ENCODE measurements around the gene ESR2. TPM values are rescaled to one million over a fixed set of nuclear protein-coding genes. Genes with fewer than 3 reads are reported as not detected.

ESR2 gene
- total and polyA plus RNA-seq, 2 donors (not counting 3 experiments of a cell fraction or from before 2014, with no cell fraction given): 0.10 to 0.58 TPM

GRCh38 chr14:64081174-64081746 lies 212.9 kb downstream of the ESR2 start:
- H3K4me1 ChIP-seq (ENCODE audit: control insufficient read depth, extremely low read depth, insufficient read depth, low read length): no peaks in the 10 kb centered on the region
- H3K79me2 ChIP-seq (ENCODE audit: control insufficient read depth, insufficient read depth, low read length): no peaks in the 10 kb centered on the region
- H3K4me2 ChIP-seq (ENCODE audit: insufficient read depth, low read length): no peak overlapping the region
- intact Hi-C loops (cut with micrococcal nuclease) (no loop called here), dilution Hi-C loops (cut with MboI; ENCODE audit: extremely low pct_ligation_motif_present, low sequenced_read_pairs) (no loop called here)
- H3K36me3 ChIP-seq (ENCODE audit: control insufficient read depth in 2 of 2, extremely low read depth in 1 of 2, insufficient read depth in 2 of 2, low read length in 2 of 2): peaks cover 0 to 7% of the 10 kb centered on the region in 2 experiments
- H3K4me3 ChIP-seq (replicated peaks in 1 of 3; ENCODE audit: insufficient read depth in 1 of 3, low read depth in 1 of 3, low read length in 3 of 3): no peak overlapping the region
- H3K27me3 ChIP-seq (ENCODE audit: control insufficient read depth in 2 of 2, insufficient read depth in 2 of 2, low read length in 2 of 2): no peaks in the 10 kb centered on the region
- DNase-seq (ENCODE audit: low read depth, low spot score) (no peak), FAIRE-seq (no peak)
- BruUV-seq (replicated peaks): no TSS peak
- H3K9me3 ChIP-seq (replicated peaks; ENCODE audit: control insufficient read depth, insufficient read depth, low read length): no peaks in the 10 kb centered on the region
- H2AFZ ChIP-seq (ENCODE audit: low read depth, low read length): no peak overlapping the region
- no peak overlapping the region for H3K9ac ChIP-seq (replicated peaks; ENCODE audit: extremely low read depth, insufficient read depth, low read length)
- H3K27ac ChIP-seq (ENCODE audit: insufficient read depth, low read depth, low read length): no peak overlapping the region
- H4K20me1 ChIP-seq (replicated peaks; ENCODE audit: control insufficient read depth, extremely low read depth, insufficient read depth, low read length): no peaks in the 10 kb centered on the region
- TF ChIP-seq POLR2A (IDR thresholded peaks at IDR 0.05; ENCODE audit: low read depth, low read length) (no peak), GATA2 (IDR thresholded peaks at IDR 0.05; ENCODE audit: insufficient read depth, insufficient read length, low read depth, low read length) (no peak), FOS (IDR thresholded peaks at IDR 0.05; ENCODE audit: borderline replicate concordance, insufficient read depth, low read length) (no peak), POLR2AphosphoS5 (IDR thresholded peaks at IDR 0.05; ENCODE audit: insufficient read depth, low read depth, low read length) (no peak), MYC (IDR thresholded peaks at IDR 0.05; ENCODE audit: low read depth, low read length) (no peak), CTCF (IDR thresholded peaks at IDR 0.05; ENCODE audit: extremely low read depth in 1 of 2, insufficient read depth in 1 of 2, low read depth in 1 of 2, low read length in 2 of 2) (no peak), EZH2 (IDR thresholded peaks at IDR 0.05; ENCODE audit: borderline replicate concordance, low read depth, low read length, severe bottlenecking) (no peak), JUN (IDR thresholded peaks at IDR 0.05; ENCODE audit: borderline replicate concordance, insufficient read depth, insufficient read length, low read depth) (no peak)
- TF ChIP-seq, protein P1, sequence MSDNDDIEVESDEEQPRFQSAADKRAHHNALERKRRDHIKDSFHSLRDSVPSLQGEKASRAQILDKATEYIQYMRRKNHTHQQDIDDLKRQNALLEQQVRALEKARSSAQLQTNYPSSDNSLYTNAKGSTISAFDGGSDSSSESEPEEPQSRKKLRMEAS (IDR thresholded peaks at IDR 0.05; ENCODE audit: insufficient read depth, insufficient read length): no peak
- POLR2A ChIA-PET: no interaction called here
- H3K9me1 ChIP-seq (replicated peaks; ENCODE audit: control insufficient read depth, extremely low read depth, insufficient read depth, low read length): no peaks in the 10 kb centered on the region
- CTCF ChIA-PET: interaction anchor here (1.0 kb wide), 1 partner anchor 21 kb away, joined by 5 read pairs; no protein-coding TSS in a partner anchor
